Activated CD8-positive, alpha-beta memory T cell treated with anti-CD3 and anti-CD28 coated beads, Interleukin-2, amount 50 U/mL, for 48 hours (primary cell): ENCODE results near the gene SYNC.
"Not testable (repeated sequence)": the region's sequence is repeated elsewhere in the genome, so short reads cannot be mapped to it uniquely, and the experiment has no call there.

ENCODE experiments used
- DNase-seq: peaks from one replicate; pipeline ENCODE4 v3.0.0-alpha.2; 2020

Gene SYNC

DNA sequence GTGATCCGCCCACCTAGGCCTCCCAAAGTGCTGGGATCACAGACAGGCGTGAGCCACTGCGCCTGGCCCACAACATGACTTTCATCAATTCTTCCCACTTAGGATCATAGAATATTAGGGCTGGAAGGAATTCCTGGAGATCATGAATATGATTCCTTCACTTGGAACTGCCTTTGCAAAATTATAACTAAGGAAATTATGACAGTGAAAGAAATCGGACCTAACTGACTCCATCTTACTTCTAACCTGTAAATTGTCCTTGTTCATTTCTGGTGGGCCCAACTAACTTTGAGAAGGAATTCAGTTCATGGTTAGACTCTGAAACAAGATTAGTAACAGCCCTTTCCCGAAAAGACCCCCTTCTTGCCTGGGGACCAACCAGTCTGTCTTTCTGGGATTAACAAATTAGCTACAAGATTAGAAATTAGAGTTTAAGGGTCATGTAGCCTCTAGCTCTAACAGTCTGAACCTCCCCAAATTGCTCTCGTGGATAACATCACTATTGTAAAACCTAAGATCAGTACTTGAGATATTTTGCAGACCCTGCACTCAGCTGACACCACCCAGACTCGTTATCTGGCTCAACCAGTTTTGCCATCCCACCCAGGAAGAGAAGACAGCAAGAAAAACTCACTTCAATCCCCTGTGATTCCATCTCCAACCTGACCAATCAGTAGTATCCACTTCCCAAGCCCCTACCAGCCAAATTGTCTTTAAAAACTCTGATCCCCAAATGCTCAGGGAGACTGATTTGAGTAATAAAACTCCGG is 66.9 kb downstream of the SYNC start:
- DNase-seq: no peak

- no peak for DNase-seq
Observed at GRCh38 chr1:32632829-32633228, 69.7 kb downstream of the SYNC start.

GRCh38 chr1:32630173-32630572 is 72.4 kb downstream of the SYNC start:
- not testable (repeated sequence) for DNase-seq
